Activated naive CD4-positive, alpha-beta T cell (primary cell): Measurements from ENCODE around the gene PTPRM.

Experiments
- DNase-seq, 4 experiments: peaks; one replicate each; lab custom pipeline; 2025; lab: John Stamatoyannopoulos, UW

The PTPRM gene

DNA sequence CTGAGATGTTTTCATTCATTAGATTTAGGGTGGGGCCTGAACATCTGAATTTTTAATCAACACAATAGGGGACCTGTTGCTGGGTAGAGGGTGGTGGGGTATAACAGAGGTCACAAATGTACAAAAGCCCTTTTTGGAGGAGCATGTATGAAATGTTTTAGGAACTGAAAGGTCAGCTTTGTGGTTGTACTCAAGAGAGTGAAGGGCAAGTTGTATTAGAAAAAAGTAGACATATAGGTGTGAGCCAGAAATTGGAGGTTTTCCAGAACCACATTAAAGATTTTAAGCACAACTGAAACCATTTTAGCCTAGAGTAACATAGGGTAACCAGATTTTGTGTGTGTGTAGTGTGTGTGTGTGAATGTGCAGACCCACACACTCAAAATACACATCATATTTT, 62.3 kb downstream of the PTPRM start:
- DNase-seq, result no peak

- DNase-seq, result no peak
Measured at GRCh38 chr18:7630731-7631442, 63.8 kb downstream of the PTPRM start.

DNA sequence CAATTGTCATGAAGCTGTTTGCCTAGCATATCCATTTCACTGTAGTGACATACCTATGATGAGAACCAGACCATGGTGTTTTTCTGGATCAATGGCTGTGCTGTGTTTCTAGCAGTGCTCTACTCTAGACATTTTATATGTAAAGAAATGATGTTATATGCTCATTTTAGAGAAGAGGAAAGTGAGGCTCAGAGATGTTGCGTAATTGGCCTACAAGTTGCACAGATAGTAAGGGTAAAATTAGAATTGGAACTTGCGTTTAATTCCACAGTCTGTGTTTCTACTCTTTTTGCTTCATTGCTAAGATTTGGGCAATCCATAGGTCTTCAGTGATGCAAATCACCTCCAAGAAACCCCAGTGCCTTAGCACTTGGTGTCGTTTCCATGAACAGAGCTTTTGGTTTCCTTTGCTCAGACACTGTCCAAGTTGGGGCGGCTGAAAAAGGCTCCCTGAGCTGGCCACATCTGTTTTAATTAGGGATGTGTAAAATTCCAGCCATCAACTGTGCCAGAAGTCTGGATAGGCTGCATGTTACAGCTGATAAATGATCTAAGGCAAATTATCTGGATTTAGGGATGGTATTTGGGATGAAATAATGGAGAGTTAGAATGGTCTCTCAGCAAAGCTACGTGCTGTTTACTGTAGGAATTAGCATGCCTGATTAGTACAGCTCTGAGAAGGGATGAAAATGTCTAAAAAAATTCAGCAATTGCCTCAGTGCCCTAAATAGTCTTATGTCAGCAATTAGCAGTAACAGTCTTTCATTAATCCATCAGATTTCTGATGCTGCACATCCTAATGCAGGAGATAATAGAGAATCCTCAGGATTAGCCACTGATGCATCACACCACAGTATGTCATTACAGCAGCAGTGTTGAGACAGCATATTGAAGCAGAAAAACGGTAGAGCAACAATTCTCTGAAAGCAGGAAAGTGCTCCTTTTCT, 65.3 kb downstream of the PTPRM start:
- DNase-seq, result no peak

- no peak for DNase-seq
Measured at GRCh38 chr18:7633171-7633570, 66.1 kb downstream of the PTPRM start.

DNA sequence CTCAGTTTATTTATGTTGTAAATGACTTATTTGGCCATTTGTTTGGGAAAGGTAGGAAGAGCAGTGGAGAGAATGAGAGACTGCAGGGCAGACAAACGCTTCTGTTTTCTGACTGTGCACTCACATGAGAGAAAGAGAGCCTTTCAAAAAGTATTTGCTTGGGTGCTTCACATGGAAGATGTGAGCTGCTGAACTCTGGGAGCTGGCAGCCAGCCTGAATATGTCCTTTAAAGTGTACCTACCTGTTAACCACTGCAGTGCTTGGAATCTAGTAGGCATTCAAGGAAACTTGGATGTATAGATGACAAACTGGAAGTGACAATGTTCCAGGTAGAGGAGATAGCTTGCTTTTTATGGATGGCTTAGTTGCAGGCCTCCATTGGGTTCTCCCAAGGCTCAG, 68.8 kb downstream of the PTPRM start:
- no peak for DNase-seq

- DNase-seq, result no peak
Measured at GRCh38 chr18:7637269-7637668, 70.2 kb downstream of the PTPRM start.

- DNase-seq, result no peak
Measured at GRCh38 chr18:7638321-7638720, 71.2 kb downstream of the PTPRM start.

- no peak for DNase-seq
Measured at GRCh38 chr18:7641813-7642212, 74.7 kb downstream of the PTPRM start.

- DNase-seq, result no peak
Measured at GRCh38 chr18:7642331-7642890, 75.3 kb downstream of the PTPRM start.

DNA sequence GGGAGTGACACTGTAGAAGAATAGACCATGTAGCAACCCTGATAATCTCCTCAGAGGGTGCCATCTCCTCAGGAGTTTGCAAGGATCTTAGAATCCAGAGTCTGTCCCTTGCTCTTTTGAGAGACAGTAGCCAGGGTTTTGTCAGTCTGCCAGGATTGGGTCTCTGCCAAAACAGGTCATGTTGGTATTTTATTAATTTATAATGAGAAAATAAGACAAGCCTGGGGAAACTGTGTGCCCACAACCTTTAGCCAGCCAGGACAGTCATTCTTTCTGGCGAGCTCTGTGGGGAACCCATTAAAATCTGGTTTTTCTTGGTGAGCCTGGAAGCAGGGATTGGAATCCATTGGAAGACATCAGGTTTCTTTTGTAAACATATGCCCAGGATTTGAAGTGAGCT, 78.6 kb downstream of the PTPRM start:
- DNase-seq, result no peak

GRCh38 chr18:7646174-7646886, 79.2 kb downstream of the PTPRM start:
- no peak for DNase-seq

- no peak for DNase-seq
Measured at GRCh38 chr18:7647500-7647899, 80.4 kb downstream of the PTPRM start.

GRCh38 chr18:7657050-7657449, 89.9 kb downstream of the PTPRM start:
- DNase-seq, result no peak

GRCh38 chr18:7657937-7658336, 90.8 kb downstream of the PTPRM start:
- no peak for DNase-seq

DNA sequence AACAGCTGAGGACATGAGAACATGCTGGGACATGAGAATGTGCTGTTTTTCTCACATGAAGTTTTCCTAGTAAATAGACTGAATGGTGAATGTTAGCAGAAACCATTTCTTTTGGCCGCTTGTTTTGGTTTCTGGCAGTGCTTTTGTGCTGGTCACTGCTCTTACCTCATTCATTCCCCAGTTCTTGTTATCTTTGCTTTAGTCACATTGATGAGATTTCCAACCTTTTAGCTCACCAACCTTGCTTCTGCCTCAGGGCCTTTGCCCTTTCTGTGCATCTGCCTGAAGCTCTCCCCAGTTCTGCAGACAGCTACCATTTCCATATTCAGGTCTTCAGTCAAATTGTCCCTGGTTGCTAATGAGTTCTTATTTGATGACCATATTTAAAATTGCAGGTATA, 91.6 kb downstream of the PTPRM start:
- no peak for DNase-seq

DNA sequence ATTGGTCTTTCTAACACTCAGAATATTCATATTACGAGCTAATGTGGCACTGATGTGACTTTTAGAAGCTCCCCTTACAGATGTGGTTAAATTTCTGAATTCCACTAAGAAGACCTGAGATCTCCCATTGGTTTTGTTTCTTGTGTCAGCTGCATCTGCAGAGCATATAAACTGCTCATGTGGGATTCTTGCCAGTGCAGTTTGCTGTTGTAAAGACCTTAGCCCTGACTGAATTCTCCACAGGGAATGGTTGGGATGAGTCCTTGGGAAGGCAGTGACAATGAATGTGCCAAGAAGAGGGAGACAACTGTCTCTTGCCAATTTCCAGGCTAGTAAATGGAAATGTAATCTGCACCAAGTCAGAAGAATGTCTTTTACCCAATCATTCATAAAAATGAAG, 94.1 kb downstream of the PTPRM start:
- DNase-seq, result no peak

DNA sequence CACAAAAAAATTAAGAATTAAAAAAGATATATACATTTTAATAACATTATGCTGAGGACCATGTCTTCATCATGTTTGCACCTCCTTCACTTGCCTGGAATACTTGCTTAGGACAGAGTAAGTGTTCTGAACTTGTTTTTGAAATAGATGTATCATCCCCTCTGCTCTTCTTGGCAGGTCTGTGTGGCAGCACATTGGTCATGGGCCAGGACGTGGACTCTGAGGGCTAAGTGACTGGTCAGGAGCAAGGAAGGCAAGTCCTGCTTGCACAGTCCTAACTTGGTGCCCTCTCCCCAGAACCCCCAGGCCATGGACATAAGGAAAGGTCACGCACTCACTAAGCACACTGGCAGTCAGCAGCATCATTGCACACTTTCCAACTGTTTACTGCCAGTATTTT, 95.8 kb downstream of the PTPRM start:
- DNase-seq, result no peak

DNA sequence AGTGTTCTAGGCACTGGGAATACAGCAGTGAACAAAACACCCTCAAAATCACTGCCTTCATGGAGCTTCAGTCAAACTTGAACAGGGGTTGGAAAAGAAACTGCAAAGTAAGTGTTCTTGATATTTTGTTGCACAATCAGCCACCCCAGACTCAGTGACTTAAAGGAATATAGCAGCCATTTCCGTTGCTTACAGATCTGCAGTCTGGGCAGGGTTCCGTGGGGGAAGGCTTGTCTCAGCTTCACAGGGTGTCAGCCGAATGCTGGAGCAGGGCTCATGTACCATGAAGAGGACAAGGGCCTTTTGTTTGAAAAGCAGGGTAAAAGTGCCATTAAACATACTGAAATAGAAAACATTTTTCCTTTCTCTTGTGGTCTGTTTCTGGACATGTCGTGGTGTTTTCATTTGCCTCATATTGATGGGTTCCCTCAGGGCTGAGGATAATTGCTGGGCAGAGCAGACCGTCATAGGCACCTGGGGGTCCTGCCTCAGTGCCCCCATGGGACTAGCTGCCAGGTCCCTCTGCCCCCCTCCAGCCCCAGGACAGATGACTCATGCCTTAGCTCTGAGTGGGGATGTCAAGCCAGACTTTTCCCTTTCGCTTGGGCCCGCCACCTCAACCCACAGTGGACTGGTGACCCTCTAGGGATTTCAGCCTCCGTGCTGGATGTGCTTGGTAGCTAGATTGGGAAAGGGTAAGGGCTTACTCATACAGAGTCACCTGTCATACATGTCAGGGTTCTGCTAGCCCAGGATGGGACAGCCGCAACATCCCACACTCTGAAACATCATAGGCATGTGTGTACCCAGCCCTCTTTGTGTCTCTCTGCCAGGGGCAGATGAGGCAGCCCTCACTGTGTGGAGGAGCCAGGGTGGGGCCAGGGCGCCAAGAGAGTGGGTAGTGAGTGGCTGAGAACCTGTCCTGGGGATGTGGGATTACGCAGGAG, 96.5 kb downstream of the PTPRM start:
- no peak for DNase-seq

DNA sequence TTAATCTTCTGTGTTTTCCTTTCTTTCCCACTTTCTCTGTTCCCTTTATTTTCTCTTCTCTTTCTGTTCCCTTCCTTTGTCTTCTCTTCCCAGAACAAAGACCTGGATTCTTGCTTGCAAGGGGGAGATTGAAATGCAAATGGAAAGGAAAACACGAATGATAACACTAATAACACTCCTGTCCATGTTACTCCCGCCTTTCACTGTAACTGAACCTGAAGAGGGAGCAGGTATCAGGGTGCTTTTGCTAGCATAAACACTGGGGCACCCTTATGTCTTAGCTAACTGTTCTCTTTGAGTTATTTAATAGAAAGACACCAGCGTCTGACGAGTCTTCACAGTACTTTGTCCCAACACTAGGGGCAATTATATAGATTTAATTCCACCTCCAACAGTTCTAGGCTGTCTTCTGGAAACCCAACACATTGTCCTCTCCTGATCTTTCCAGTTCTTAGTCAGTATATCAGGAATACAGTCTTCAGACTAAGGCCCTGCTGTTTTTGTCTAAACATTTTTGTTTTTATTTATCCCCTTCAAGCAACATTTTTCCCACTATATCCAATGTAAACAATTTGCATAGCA, 99.2 kb downstream of the PTPRM start:
- DNase-seq, result no peak

DNA sequence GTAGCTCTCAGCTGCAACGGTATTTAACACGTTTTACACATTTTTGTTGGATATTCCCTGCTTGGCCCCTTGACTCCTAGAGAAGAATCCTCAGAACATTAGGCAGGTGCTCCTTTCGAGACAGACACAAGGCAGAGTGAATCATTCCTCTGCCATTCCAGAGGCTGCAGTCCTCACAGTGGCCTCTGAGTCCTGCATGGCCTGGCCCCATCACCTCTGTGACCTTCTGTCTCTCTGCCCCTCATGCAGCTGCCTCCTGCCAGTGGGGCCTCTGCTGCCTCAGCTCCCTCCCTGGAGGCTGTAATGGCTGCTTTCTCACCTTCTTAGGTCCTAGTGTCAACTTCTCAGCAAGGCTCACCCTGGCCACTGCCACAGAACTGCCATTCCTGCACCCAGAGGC, 101.3 kb downstream of the PTPRM start:
- DNase-seq, result no peak

GRCh38 chr18:7669361-7669760, 102.2 kb downstream of the PTPRM start:
- no peak for DNase-seq
